Measurements from ENCODE around the gene KCNK15. TPM values are rescaled to one million over a fixed set of nuclear protein-coding genes. Genes with fewer than 3 reads are reported as not detected.

Gene KCNK15
- total RNA-seq, 1 donor from 2014 or later, result 0.33 TPM

DNA sequence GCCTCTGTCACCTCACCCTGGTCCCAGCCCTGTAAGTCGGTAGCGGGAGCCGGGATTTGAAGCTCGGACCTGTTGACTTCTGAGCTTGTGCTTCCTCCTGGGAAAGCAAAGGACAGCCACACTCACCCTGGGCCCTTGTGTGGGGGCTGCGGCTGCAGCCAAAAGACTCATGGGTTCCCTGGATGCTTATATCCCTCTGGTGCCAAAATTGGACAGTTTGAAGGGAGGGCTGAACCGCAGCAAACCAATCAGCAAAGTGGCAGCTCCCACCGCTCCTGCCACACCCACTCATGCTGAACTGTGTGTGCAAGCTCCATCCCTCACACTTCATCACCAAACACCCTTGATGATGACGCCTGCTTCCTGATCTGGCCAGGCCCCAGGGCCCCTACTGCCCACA lies 34.4 kb upstream of the KCNK15 start:
- H3K9me3 ChIP-seq (replicated peaks), result no peaks in the 10 kb centered on the region
- TF ChIP-seq, protein P1, sequence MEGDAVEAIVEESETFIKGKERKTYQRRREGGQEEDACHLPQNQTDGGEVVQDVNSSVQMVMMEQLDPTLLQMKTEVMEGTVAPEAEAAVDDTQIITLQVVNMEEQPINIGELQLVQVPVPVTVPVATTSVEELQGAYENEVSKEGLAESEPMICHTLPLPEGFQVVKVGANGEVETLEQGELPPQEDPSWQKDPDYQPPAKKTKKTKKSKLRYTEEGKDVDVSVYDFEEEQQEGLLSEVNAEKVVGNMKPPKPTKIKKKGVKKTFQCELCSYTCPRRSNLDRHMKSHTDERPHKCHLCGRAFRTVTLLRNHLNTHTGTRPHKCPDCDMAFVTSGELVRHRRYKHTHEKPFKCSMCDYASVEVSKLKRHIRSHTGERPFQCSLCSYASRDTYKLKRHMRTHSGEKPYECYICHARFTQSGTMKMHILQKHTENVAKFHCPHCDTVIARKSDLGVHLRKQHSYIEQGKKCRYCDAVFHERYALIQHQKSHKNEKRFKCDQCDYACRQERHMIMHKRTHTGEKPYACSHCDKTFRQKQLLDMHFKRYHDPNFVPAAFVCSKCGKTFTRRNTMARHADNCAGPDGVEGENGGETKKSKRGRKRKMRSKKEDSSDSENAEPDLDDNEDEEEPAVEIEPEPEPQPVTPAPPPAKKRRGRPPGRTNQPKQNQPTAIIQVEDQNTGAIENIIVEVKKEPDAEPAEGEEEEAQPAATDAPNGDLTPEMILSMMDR (IDR thresholded peaks at IDR 0.05; ENCODE audit: borderline replicate concordance), result no peak
- intact Hi-C loops (cut with micrococcal nuclease), result no loop called here
- H3K4me3 ChIP-seq, result no peak overlapping the region
- no peaks in the 10 kb centered on the region for H3K36me3 ChIP-seq
- H3K4me1 ChIP-seq, result peaks cover 63% of the 10 kb centered on the region
- peak; percentile 55 for DNase-seq
- no peaks in the 10 kb centered on the region for H3K27me3 ChIP-seq (ENCODE audit: low read depth)
- peak overlapping the region; percentile 95 for H3K27ac ChIP-seq (replicated peaks)

DNA sequence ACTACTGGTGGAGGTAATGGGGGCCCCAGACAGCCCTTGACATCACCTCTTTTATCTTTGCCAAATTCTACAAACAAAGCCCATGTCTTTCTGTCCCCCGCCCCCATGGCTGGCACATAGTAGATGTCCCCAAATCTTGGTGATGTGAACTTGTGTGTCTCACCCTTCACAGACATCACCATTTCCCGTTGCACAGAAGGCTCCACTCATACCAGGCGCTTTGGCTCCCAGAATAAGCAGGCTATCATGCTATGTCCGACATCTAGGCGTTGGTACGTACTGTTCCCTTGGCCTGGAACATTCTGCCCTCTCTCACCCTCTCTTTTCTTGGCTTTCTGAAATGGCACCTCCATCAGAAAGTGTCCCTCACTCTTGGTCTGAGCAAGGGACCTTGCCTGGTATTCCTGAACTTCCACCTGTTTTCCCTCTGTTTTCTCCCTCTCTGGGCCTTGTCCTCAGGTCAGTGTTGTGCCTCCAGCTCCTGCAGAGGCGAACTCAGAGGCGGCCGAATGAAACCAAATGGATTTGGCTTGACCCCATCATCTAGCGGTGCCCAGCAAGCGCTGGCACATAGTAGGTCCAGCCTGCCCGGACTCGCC lies 31.5 kb upstream of the KCNK15 start:
- DNase-seq, result no peak
- H3K4me1 ChIP-seq, result peaks cover 73% of the 10 kb centered on the region
- H3K27me3 ChIP-seq (ENCODE audit: low read depth), result no peaks in the 10 kb centered on the region
- peak overlapping the region; percentile 53 for H3K4me3 ChIP-seq
- intact Hi-C loops (cut with micrococcal nuclease), result no loop called here
- TF ChIP-seq, protein P1 (IDR thresholded peaks at IDR 0.05; ENCODE audit: borderline replicate concordance), result no peak
- no peaks in the 10 kb centered on the region for H3K36me3 ChIP-seq
- H3K9me3 ChIP-seq (replicated peaks), result no peaks in the 10 kb centered on the region
- H3K27ac ChIP-seq (replicated peaks), result peak overlapping the region; percentile 95

DNA sequence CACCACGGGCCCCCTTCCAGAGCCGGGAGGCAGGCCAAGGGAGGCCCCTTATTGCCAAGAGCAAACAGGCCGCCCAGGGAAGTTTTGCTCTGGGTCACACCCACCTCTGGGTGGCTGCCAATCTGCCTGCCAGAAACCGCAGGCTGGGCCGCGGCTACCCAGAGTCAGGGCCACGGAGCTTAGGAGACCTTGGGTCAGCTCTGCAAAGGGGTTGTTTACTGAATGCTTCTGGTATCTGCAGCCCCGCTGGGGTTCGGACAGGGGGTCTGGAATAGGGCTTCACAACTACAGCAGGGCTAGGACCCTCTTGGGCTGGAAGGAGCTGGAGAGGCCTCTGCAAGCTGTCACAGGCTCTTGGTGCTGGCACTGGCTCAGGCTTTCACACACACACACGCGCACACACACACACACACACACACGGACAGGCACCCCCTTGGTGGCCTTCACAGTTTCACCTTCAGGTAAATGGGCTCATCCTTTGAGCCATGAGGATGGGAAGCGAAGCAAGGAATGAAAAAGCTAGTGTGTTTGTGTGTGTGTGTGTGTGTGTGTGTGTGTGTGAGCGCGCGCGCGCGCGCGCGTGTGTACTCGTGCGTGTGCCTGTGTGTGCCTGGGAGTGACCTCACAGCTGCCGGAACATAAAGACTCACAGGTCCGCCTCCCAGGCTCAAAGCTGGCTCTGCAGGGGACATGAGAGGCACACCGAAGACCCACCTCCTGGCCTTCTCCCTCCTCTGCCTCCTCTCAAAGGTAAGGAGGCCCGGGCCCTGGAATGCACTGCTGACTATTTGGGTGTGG lies 30.8 kb upstream of the KCNK15 start, which contains the start of gene CCN5:
TSS of gene CCN5 (plus strand) at position 669 of the 798 bp plus-strand sequence. CDS start at position 691, 22 bp downstream.
- no peaks in the 10 kb centered on the region for H3K36me3 ChIP-seq
- TF ChIP-seq, protein P1 (IDR thresholded peaks at IDR 0.05; ENCODE audit: borderline replicate concordance), result no peak
- H3K4me1 ChIP-seq, result peaks cover 78% of the 10 kb centered on the region
- DNase-seq, result peak; percentile 92
- intact Hi-C loops (cut with micrococcal nuclease), result no loop called here
- H3K27me3 ChIP-seq (ENCODE audit: low read depth), result no peaks in the 10 kb centered on the region
- peak within 1 kb of the TSS; percentile 95 for H3K27ac ChIP-seq (replicated peaks)
- peak within 1 kb of the TSS; percentile 53 for H3K4me3 ChIP-seq
- no peaks in the 10 kb centered on the region for H3K9me3 ChIP-seq (replicated peaks)

DNA sequence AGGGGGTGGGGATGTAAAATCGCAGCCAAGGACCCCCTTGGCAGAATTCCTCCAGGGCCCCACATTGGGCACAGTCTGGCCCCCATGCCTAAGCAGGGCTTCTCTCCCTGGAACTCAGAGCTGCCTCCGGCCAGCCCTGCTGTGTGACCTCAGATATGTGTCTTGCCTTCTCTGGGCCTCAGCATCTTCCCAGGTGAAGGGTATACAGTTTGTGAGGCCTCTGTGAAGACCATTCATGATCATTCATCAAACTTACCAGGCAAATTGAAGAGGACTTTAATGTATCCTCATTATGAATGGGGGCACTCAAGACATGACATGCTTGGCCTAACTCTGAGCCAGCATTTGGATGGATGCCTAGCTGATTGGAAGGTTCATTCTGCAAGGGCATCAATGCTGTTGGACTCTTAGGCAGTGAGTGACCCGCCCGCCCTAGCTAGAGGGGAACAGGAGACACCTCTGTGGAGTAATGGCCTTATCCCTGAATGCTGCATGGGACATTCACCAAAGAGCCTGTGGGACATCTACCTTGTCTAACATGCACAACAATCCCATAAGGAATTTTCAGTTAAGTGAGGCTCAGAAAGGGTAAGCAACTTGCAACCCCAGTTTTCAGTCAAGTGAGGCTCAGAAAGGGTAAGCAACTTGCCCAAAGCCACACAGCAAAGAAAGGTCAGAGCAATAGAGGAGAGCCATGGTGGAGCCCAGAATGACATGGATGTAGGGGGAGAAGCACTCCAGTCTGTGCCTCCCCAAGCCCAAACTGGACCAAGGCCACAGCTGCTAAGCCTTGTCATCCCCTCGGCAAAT lies 30.0 kb upstream of the KCNK15 start:
- Histone ChIP-seq H3K4me3 (peak overlapping the region; percentile 53), H3K27ac (replicated peaks) (peak overlapping the region; percentile 95), H3K27me3 (ENCODE audit: low read depth) (no peaks in the 10 kb centered on the region), H3K4me1 (peaks cover 84% of the 10 kb centered on the region), H3K9me3 (replicated peaks) (no peaks in the 10 kb centered on the region), H3K36me3 (no peaks in the 10 kb centered on the region)
- intact Hi-C loops (cut with micrococcal nuclease), result no loop called here
- no peak for DNase-seq
- TF ChIP-seq, protein P1 (IDR thresholded peaks at IDR 0.05; ENCODE audit: borderline replicate concordance), result no peak

DNA sequence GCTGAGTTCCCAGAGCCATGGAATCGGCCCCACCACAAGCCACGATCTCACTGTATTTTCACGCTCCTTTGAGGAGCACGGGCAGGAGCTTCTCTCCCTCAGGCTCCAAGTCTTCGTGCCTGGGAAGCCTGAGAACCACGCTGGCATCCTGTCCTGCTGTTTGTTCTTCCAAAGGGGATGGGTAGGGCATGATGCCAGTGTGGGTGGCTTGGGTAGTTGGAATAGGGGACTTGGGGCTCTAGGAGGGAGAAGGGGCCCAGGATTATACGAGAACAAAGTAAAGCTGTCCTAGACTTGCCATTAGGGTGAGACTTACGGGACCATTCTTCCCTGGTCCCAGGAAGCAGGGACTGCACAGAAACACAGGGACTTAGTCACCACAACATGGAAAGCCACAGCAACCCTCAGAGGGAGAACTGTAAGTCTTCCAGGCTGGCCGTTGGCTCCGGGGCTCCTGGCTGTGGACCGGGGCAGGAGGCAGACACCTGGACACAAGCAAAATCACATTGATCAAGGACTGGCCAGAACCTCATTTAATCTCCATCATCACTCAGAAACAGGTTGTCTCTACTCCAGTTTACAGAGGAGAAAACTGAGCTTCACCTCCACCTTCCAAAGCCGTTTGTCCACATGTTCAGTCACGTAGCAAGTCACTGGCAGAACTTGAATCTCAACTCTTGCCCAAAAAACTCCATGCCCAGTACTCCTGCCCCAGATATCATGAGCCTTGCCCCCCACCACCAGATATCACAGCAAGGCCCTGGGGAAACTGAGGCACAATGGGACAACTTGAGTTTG lies 29.2 kb upstream of the KCNK15 start:
- no peaks in the 10 kb centered on the region for H3K9me3 ChIP-seq (replicated peaks)
- H3K4me1 ChIP-seq, result peaks cover 83% of the 10 kb centered on the region
- intact Hi-C loops (cut with micrococcal nuclease), result no loop called here
- TF ChIP-seq, protein P1 (IDR thresholded peaks at IDR 0.05; ENCODE audit: borderline replicate concordance), result no peak
- H3K27ac ChIP-seq (replicated peaks), result peak overlapping the region; percentile 95
- H3K27me3 ChIP-seq (ENCODE audit: low read depth), result no peaks in the 10 kb centered on the region
- no peaks in the 10 kb centered on the region for H3K36me3 ChIP-seq
- H3K4me3 ChIP-seq, result peak overlapping the region; percentile 53
- DNase-seq, result no peak

Measured in left ventricle myocardium inferior (tissue), 1 donor.